Measurements from ENCODE around the gene PIK3CD.

GRCh38 chr1:9611716-9612115 lies 39.8 kb upstream of the PIK3CD start:
- TF ChIP-seq CTCF (IDR thresholded peaks at IDR 0.05) (no peak), POLR2A (IDR thresholded peaks at IDR 0.05) (no peak)
